ENCODE measurements around the gene ZBTB21. TPM values are rescaled to one million over a fixed set of nuclear protein-coding genes. Genes with fewer than 3 reads are reported as not detected.

ZBTB21 gene
- total RNA-seq, 1 experiment from 2014 or later = 18.1 TPM

- H3K27me3 Mint-ChIP-seq (ENCODE audit: low read depth) = no peaks in the 10 kb centered on the region
- no peak overlapping the region for H3K4ac ChIP-seq (ENCODE audit: low read depth, low read length)
- peaks cover 0 to 7% of the 10 kb centered on the region in 2 experiments; a peak in 2 of 5 replicates for H3K9me3 Mint-ChIP-seq
- peaks cover 26 to 44% (median 33%) of the 10 kb centered on the region in 3 experiments for H3K36me3 Mint-ChIP-seq (ENCODE audit: insufficient read depth in 1 of 3, low read depth in 3 of 3)
- H3K79me1 ChIP-seq (ENCODE audit: insufficient read depth, low read depth, low read length, poor library complexity, severe bottlenecking) = peaks cover 5% of the 10 kb centered on the region
- no peak overlapping the region for H3K23ac ChIP-seq (ENCODE audit: insufficient read length, low read depth, low read length)
- no peaks in the 10 kb centered on the region for H4K20me1 ChIP-seq (ENCODE audit: control insufficient read depth, insufficient read depth, insufficient read length)
- H3K23me2 ChIP-seq (ENCODE audit: insufficient read length, low read depth, low read length, poor library complexity, severe bottlenecking) = no peaks in the 10 kb centered on the region
- no peak overlapping the region for H4K91ac ChIP-seq (ENCODE audit: insufficient read length, low read depth, low read length)
- no peak for TF ChIP-seq CTCF (conservative IDR thresholded peaks at IDR 0.05)
- H3K9ac ChIP-seq (ENCODE audit: extremely low read depth, insufficient read length, low read length) = no peak overlapping the region
- no peak overlapping the region for H3K4me2 ChIP-seq (ENCODE audit: insufficient read depth, insufficient read length, low read length)
- no peak overlapping the region; a peak in 1 of 7 replicates for H3K27ac Mint-ChIP-seq
- H3K27ac ChIP-seq (ENCODE audit: insufficient read length, low read depth, low read length) = no peak overlapping the region
- H3T11ph ChIP-seq (ENCODE audit: low read length) = no peak overlapping the region
- no peak overlapping the region for H2BK5ac ChIP-seq (ENCODE audit: insufficient read length, low read length)
- no peak overlapping the region for H2BK20ac ChIP-seq (ENCODE audit: low read depth, low read length, poor library complexity, severe bottlenecking)
- H2BK12ac ChIP-seq (ENCODE audit: insufficient read length, low read depth, low read length) = no peak overlapping the region
- H3K14ac ChIP-seq (ENCODE audit: insufficient read depth, low read length) = no peak overlapping the region
- H2AFZ ChIP-seq (ENCODE audit: low read length) = no peak overlapping the region
- H2BK15ac ChIP-seq (ENCODE audit: low read depth, low read length) = no peak overlapping the region
- no peak overlapping the region for H3K4me3 Mint-ChIP-seq
- H2BK120ac ChIP-seq (ENCODE audit: low read depth, low read length, poor library complexity, severe bottlenecking) = no peak overlapping the region
- no peak overlapping the region for H2AK5ac ChIP-seq (ENCODE audit: insufficient read length, low read length)
- no peak overlapping the region for H3K18ac ChIP-seq (ENCODE audit: insufficient read length, low read depth, low read length)
- H3K4me1 Mint-ChIP-seq = peaks cover 0 to 3% of the 10 kb centered on the region in 2 experiments; a peak in 2 of 4 replicates
- H4K8ac ChIP-seq (replicated peaks; ENCODE audit: insufficient read length, low read depth, low read length) = no peak overlapping the region
- no peaks in the 10 kb centered on the region for H3K4me1 ChIP-seq (ENCODE audit: insufficient read depth, low read length)
- DNase-seq = no peak
- 0 out of 2 replicates have a peak, but pooled peaks cover 3% of the 10 kb centered on the region for H3K79me2 ChIP-seq (ENCODE audit: insufficient read depth, low read length)
- WGBS (ENCODE audit: extremely low coverage, insufficient read length, low lambda C conversion rate) = no CpG with 5 or more reads among the region's 14 CpGs
- no peaks in the 10 kb centered on the region for H3K27me3 ChIP-seq (ENCODE audit: insufficient read depth, low read length)
- H4K5ac ChIP-seq (ENCODE audit: insufficient read length, low read depth, low read length) = no peak overlapping the region
- H3K56ac ChIP-seq (ENCODE audit: insufficient read length, low read depth, low read length) = no peak overlapping the region
- no peaks in the 10 kb centered on the region for H3K9me3 ChIP-seq (ENCODE audit: control insufficient read depth, low read depth, low read length)
Observed at GRCh38 chr21:42002421-42002958, 7.7 kb downstream of the ZBTB21 start.
